Upper lobe of left lung (tissue), 6 donors: ENCODE data around the gene FHIP1B. TPM values are rescaled to one million over a fixed set of nuclear protein-coding genes. Genes with fewer than 3 reads are reported as not detected.

ENCODE experiments used
- ATAC-seq, 2 donors: fragments of 200-7000 bp; cut with Tn5 transposase; one replicate each; pipeline ENCODE4 v1.9.1; 2022; ENCODE audit warnings: mild to moderate bottlenecking in 2 of 2, moderate library complexity in 2 of 2; ENCODE audit not compliant: low FRiP score in 2 of 2
- DNase-seq, 2 donors: peaks; one replicate each; pipeline ENCODE4 v3.0.0-alpha.2; 2019 to 2020
- H3K27ac ChIP-seq, 4 donors: fragments of 200-600 bp; sonication (generic); one replicate each; pipeline ENCODE4 v1.5.1; 2016 to 2019
- H3K27me3 ChIP-seq, 4 donors: fragments of 200-600 bp; sonication (generic); one replicate each; pipeline ENCODE4 v1.5.1; 2017 to 2019
- H3K36me3 ChIP-seq, 4 donors: fragments of 200-600 bp; sonication (generic); one replicate each; pipeline ENCODE4 v1.5.1; 2016 to 2019
- H3K4me1 ChIP-seq, 4 donors: fragments of 200-600 bp; sonication (generic); one replicate each; pipeline ENCODE4 v1.5.1; 2018 to 2019
- H3K4me3 ChIP-seq, 4 donors: fragments of 200-600 bp; sonication (generic); one replicate each; pipeline ENCODE4 v1.5.1; 2017 to 2019; ENCODE audit warnings: mild to moderate bottlenecking in 2 of 4, moderate library complexity in 1 of 4
- H3K9me3 ChIP-seq, 4 donors: fragments of 200-600 bp; sonication (generic); one replicate each; pipeline ENCODE4 v1.5.1; 2018 to 2019
- CTCF ChIP-seq, 6 experiments: fragments of 450-650 bp in 4 of 6; fragments of 200-600 bp in 2 of 6; sonication (generic) in 2 of 6; IDR thresholded peaks; one replicate each; pipeline ENCODE4 v1.5.1; 2016 to 2019; ENCODE audit warnings: antibody characterized with exemption in 6 of 6
- EP300 ChIP-seq, 4 donors: sonication (generic); formaldehyde crosslinking; IDR thresholded peaks; one replicate each; pipeline ENCODE4 v1.5.1; 2017; ENCODE audit warnings: antibody characterized with exemption in 4 of 4, control low read depth in 2 of 4
- POLR2A ChIP-seq, 4 donors: fragments of 450-650 bp; IDR thresholded peaks; one replicate each; pipeline ENCODE4 v1.5.1; 2016 to 2017; ENCODE audit warnings: antibody characterized with exemption in 4 of 4, mild to moderate bottlenecking in 2 of 4
- POLR2AphosphoS5 ChIP-seq, 2 donors: sonication (generic); formaldehyde crosslinking; IDR thresholded peaks; one replicate each; pipeline ENCODE4 v1.5.1; 2017; ENCODE audit warnings: antibody characterized with exemption in 2 of 2
- WGBS, 2 donors: methylation state at CpG; one replicate each; pipeline ENCODE4 v1.1.5; 2017 to 2018; 5-methylcytosine and 5-hydroxymethylcytosine counted together
- total RNA-seq, 6 donors: library from RNA; depleted of rRNA in 4 of 6; stranded (reverse); fragments of >200 nt in 4 of 6; gene quantifications; one replicate each; pipeline versions ENCODE4 v1.1.0 to v1.2.1, GENCODE V29; 2016 to 2021
- donor health status: DM: no; HTN: no; CAD: no; lungs with moderate emphysema.
- donor health status: DM: no; HTN: yes; CAD: no; lungs with severe emphysema.

FHIP1B gene
- total RNA-seq, 6 donors from 2014 or later: 37.4 to 163 (median 39.6) TPM

- no peaks in the 10 kb centered on the region for H3K4me1 ChIP-seq
- TF ChIP-seq EP300 (IDR thresholded peaks at IDR 0.05): no peak
- TF ChIP-seq POLR2AphosphoS5 (IDR thresholded peaks at IDR 0.05): no peak
- TF ChIP-seq CTCF (IDR thresholded peaks at IDR 0.05): no peak
- TF ChIP-seq POLR2A (IDR thresholded peaks at IDR 0.05): no peak
- H3K9me3 ChIP-seq: no peaks in the 10 kb centered on the region
- no peaks in the 10 kb centered on the region for H3K27me3 ChIP-seq
- ATAC-seq (no peak), DNase-seq (peak in 1 of 2 donors; percentile 45)
- WGBS, 2 donors: 95% methylated on average over 10 of the region's 12 CpGs; no CpG with 5 or more reads in 1 of the 2 donors
- H3K36me3 ChIP-seq: peaks cover 9 to 92% (median 39%) of the 10 kb centered on the region in 4 donors
- H3K27ac ChIP-seq: no peak overlapping the region
- H3K4me3 ChIP-seq: no peak overlapping the region
These were observed 24.6 kb downstream of the FHIP1B start for GRCh38 chr11:6209801-6210200.

GRCh38 chr11:6206456-6207180, 27.8 kb downstream of the FHIP1B start:
- TF ChIP-seq EP300 (IDR thresholded peaks at IDR 0.05) (no peak), POLR2A (IDR thresholded peaks at IDR 0.05) (no peak)
- WGBS, 2 donors: 81 to 85% methylated on average over 3 of the region's 3 CpGs
- Histone ChIP-seq H3K4me3 (no peak overlapping the region), H3K9me3 (no peaks in the 10 kb centered on the region), H3K36me3 (peaks cover 3 to 74% (median 20%) of the 10 kb centered on the region in 4 donors), H3K27me3 (no peaks in the 10 kb centered on the region), H3K27ac (no peak overlapping the region), H3K4me1 (no peaks in the 10 kb centered on the region)
- DNase-seq (no peak), ATAC-seq (no peak)

- no peaks in the 10 kb centered on the region for H3K9me3 ChIP-seq
- H3K36me3 ChIP-seq: peaks cover 3 to 61% (median 9%) of the 10 kb centered on the region in 4 donors
- ATAC-seq (no peak), DNase-seq (no peak)
- H3K4me1 ChIP-seq: peaks cover 0 to 3% (median 0%) of the 10 kb centered on the region in 4 donors
- WGBS, 2 donors: 88 to 100% methylated on average over 1 of the region's 1 CpG
- TF ChIP-seq POLR2A (IDR thresholded peaks at IDR 0.05) (no peak), CTCF (IDR thresholded peaks at IDR 0.05) (no peak), POLR2AphosphoS5 (IDR thresholded peaks at IDR 0.05) (no peak), EP300 (IDR thresholded peaks at IDR 0.05) (no peak)
- peak within 1 kb of the TSS in 2 of 4 donors; percentile 7 to 82 for H3K27ac ChIP-seq
- no peak within 1 kb of the TSS for H3K4me3 ChIP-seq
- no peaks in the 10 kb centered on the region for H3K27me3 ChIP-seq
These were observed 29.1 kb downstream of the FHIP1B start, which contains the start of gene C11orf42 for GRCh38 chr11:6205366-6205765. Gene C11orf42 (plus strand): TSS chr11:6205557. CDS start chr11:6205616, 59 bp downstream.

- ATAC-seq (no peak), DNase-seq (no peak)
- H3K27me3 ChIP-seq: no peaks in the 10 kb centered on the region
- H3K4me3 ChIP-seq: no peak overlapping the region
- H3K4me1 ChIP-seq: peaks cover 0 to 4% (median 0%) of the 10 kb centered on the region in 4 donors
- TF ChIP-seq CTCF (IDR thresholded peaks at IDR 0.05) (no peak), POLR2A (IDR thresholded peaks at IDR 0.05) (no peak), EP300 (IDR thresholded peaks at IDR 0.05) (no peak), POLR2AphosphoS5 (IDR thresholded peaks at IDR 0.05) (peak in 1 of 2 donors; percentile 14)
- peaks cover under 1 to 55% (median 4%) of the 10 kb centered on the region in 4 donors for H3K36me3 ChIP-seq
- WGBS, 2 donors: 65 to 85% methylated on average over 1 of the region's 1 CpG
- H3K9me3 ChIP-seq: no peaks in the 10 kb centered on the region
- H3K27ac ChIP-seq: peak overlapping the region in 1 of 4 donors; percentile 82
These were observed 29.7 kb downstream of the FHIP1B start for GRCh38 chr11:6204706-6205105.

- DNase-seq (no peak), ATAC-seq (no peak)
- Histone ChIP-seq H3K27me3 (no peaks in the 10 kb centered on the region), H3K36me3 (peaks cover 0 to 43% (median 4%) of the 10 kb centered on the region in 4 donors), H3K27ac (peak overlapping the region in 1 of 4 donors; percentile 82), H3K4me1 (peaks cover 0 to 4% (median 0%) of the 10 kb centered on the region in 4 donors), H3K9me3 (no peaks in the 10 kb centered on the region), H3K4me3 (no peak overlapping the region)
- 60 to 66% methylated on average over 3 of the region's 3 CpGs for WGBS, 2 donors
- TF ChIP-seq POLR2AphosphoS5 (IDR thresholded peaks at IDR 0.05) (no peak), POLR2A (IDR thresholded peaks at IDR 0.05) (no peak), CTCF (IDR thresholded peaks at IDR 0.05) (no peak), EP300 (IDR thresholded peaks at IDR 0.05) (no peak)
These were observed 31.1 kb downstream of the FHIP1B start for GRCh38 chr11:6203327-6203726.
